ENCODE results near the gene ZFP92. TPM values are rescaled to one million over a fixed set of nuclear protein-coding genes. Genes with fewer than 3 reads are reported as not detected.

ZFP92 gene
- total RNA-seq, 1 experiment from 2014 or later = 0.16 TPM

DNA sequence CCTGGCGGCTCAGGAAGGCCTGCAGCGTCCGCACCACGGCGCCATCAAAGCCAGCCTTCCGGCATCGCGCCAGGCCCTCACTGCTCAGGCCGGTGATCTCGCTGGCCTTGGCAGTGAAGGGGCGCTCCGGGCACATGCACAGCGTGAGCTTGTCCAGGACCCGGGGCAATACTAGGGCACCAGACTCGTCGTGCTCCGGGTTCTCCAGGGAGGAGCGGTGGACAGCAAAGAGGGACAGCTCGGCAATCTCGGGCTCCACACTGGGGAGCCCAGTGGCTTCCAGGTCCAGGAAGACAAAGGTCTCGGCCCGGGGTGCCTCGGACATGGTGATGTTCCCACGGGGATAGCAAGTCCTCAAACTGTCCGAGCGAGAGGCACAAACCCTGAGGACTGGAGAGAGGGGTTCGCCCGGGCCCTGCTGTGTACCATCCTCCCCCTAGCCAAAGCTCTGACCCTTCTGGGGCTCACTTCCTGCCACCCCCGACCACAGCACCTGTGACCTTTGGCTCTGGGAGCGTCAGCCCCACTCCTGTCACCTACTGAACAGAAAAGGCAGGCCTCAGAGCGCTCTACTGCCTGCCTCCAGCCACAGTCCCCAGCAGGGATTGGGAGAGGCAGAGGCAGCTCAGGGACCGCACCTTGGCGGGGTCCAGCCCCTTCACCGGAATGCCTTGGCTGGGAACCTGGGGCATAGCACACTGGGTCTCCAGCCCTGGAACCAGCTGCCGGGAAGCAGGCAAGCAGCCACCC, 34.0 kb downstream of the ZFP92 start:
- no TSS peak for BruUV-seq (replicated peaks)
- ChIA-PET POLR2A (no interaction called here), CTCF (no interaction called here)
- no peak overlapping the region for H3K27ac Mint-ChIP-seq (ENCODE audit: unreplicated experiment)
- no peaks in the 10 kb centered on the region for H3K27me3 ChIP-seq (replicated peaks; ENCODE audit: control insufficient read depth, insufficient read depth, low read length)
- TF ChIP-seq, protein P1, sequence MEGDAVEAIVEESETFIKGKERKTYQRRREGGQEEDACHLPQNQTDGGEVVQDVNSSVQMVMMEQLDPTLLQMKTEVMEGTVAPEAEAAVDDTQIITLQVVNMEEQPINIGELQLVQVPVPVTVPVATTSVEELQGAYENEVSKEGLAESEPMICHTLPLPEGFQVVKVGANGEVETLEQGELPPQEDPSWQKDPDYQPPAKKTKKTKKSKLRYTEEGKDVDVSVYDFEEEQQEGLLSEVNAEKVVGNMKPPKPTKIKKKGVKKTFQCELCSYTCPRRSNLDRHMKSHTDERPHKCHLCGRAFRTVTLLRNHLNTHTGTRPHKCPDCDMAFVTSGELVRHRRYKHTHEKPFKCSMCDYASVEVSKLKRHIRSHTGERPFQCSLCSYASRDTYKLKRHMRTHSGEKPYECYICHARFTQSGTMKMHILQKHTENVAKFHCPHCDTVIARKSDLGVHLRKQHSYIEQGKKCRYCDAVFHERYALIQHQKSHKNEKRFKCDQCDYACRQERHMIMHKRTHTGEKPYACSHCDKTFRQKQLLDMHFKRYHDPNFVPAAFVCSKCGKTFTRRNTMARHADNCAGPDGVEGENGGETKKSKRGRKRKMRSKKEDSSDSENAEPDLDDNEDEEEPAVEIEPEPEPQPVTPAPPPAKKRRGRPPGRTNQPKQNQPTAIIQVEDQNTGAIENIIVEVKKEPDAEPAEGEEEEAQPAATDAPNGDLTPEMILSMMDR (IDR thresholded peaks at IDR 0.05; ENCODE audit: insufficient read depth in 1 of 2, low read depth in 1 of 2, low read length in 1 of 2, severe bottlenecking in 1 of 2, unreplicated experiment in 1 of 2) = no peak
- intact Hi-C loops (cut with micrococcal nuclease; ENCODE audit: unreplicated experiment) = no loop called here
- H3K4me1 ChIP-seq = no peaks in the 10 kb centered on the region
- no peak overlapping the region for H3K4me3 Mint-ChIP-seq (ENCODE audit: unreplicated experiment)
- H3K36me3 ChIP-seq (ENCODE audit: control insufficient read depth, insufficient read depth, low read length) = no peaks in the 10 kb centered on the region
- H3K27me3 Mint-ChIP-seq (ENCODE audit: insufficient read depth, unreplicated experiment) = no peaks in the 10 kb centered on the region
- H3K9me3 Mint-ChIP-seq (ENCODE audit: unreplicated experiment) = no peaks in the 10 kb centered on the region
- no peaks in the 10 kb centered on the region for H3K4me1 Mint-ChIP-seq (ENCODE audit: low read depth, unreplicated experiment)
- DNase-seq = no peak
- no peaks in the 10 kb centered on the region for H3K9me3 ChIP-seq
- H3K4me3 ChIP-seq (ENCODE audit: low read depth, low read length) = no peak overlapping the region
- peaks cover 11% of the 10 kb centered on the region for H3K36me3 Mint-ChIP-seq (ENCODE audit: insufficient read depth, unreplicated experiment)

DNA sequence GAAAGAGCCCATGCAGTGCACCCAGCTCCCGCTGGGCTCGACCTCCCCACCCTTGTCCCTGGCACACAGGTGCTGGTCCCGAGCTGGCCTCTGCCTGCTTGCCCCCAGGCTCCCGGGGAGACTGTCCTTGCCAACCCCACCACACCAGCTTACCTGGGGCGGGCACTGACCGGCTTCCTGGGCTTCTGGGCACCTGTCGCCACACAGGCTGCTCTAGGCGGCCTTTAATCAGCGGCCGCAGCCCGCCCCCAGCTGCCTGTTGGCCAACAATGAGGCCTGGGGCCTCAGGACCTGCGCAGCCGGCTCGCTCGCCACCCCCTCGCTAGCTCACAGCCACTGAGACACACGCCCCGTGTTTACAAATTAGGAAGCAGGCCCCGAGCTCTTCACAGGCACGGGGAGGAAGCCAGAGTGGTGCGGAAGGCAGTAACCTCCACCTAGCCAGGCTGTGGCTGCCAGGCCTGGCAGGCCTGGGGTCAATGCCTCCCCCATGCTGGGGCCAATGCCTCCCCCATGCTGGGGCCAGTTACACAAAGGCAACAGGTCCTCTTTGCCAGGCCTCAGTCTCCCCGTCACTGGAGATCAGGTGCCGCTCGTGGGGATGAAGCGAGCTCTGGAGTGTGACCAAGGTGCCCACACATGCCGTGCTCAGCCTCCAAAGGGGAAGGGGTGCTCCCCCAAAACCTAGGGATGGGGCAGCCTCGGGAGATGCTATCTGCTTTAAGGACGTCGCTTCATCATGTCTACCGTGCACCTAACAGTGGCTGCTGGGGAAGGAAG, 34.8 kb downstream of the ZFP92 start, which contains the start of gene TREX2:
TREX2 (minus strand) TSS at position 201 of the 780 bp plus-strand sequence. CDS start 626 bp downstream, outside the sequence.
- DNase-seq = no peak
- intact Hi-C loops (cut with micrococcal nuclease; ENCODE audit: unreplicated experiment) = no loop called here
- Mint-ChIP-seq H3K36me3 (ENCODE audit: insufficient read depth, unreplicated experiment) (peaks cover 15% of the 10 kb centered on the region), H3K4me3 (ENCODE audit: unreplicated experiment) (no peak within 1 kb of the TSS), H3K27ac (ENCODE audit: unreplicated experiment) (no peak within 1 kb of the TSS), H3K4me1 (ENCODE audit: low read depth, unreplicated experiment) (no peaks in the 10 kb centered on the region), H3K9me3 (ENCODE audit: unreplicated experiment) (no peaks in the 10 kb centered on the region), H3K27me3 (ENCODE audit: insufficient read depth, unreplicated experiment) (no peaks in the 10 kb centered on the region)
- no peaks in the 10 kb centered on the region for H3K36me3 ChIP-seq (ENCODE audit: control insufficient read depth, insufficient read depth, low read length)
- no peak within 1 kb of the TSS for H3K4me3 ChIP-seq (ENCODE audit: low read depth, low read length)
- CTCF ChIA-PET = no interaction called here
- H3K4me1 ChIP-seq = no peaks in the 10 kb centered on the region
- POLR2A ChIA-PET = no interaction called here
- BruUV-seq (replicated peaks) = no TSS peak
- TF ChIP-seq, protein P1 (IDR thresholded peaks at IDR 0.05; ENCODE audit: insufficient read depth in 1 of 2, low read depth in 1 of 2, low read length in 1 of 2, severe bottlenecking in 1 of 2, unreplicated experiment in 1 of 2) = no peak
- no peaks in the 10 kb centered on the region for H3K9me3 ChIP-seq
- H3K27me3 ChIP-seq (replicated peaks; ENCODE audit: control insufficient read depth, insufficient read depth, low read length) = no peaks in the 10 kb centered on the region

DNA sequence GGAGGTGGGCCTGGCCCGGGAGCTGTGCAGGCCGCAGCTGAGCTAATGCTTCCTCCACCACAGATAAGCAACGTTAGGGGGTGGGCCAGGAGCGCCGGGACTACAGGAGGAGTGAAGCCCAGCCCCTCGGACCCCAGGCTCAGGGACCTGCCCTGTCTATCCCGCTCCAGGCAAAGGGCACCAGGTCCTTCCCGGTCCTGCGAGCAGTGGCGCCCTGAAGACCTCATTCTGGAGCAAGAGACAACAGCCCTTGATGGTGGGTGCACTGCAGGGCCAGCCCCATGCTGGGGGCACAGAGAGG, 35.3 kb downstream of the ZFP92 start:
- no peaks in the 10 kb centered on the region for H3K4me1 Mint-ChIP-seq (ENCODE audit: low read depth, unreplicated experiment)
- no peaks in the 10 kb centered on the region for H3K27me3 Mint-ChIP-seq (ENCODE audit: insufficient read depth, unreplicated experiment)
- BruUV-seq (replicated peaks) = no TSS peak
- no peaks in the 10 kb centered on the region for H3K4me1 ChIP-seq
- ChIA-PET CTCF (no interaction called here), POLR2A (no interaction called here)
- H3K36me3 Mint-ChIP-seq (ENCODE audit: insufficient read depth, unreplicated experiment) = peaks cover 19% of the 10 kb centered on the region
- intact Hi-C loops (cut with micrococcal nuclease; ENCODE audit: unreplicated experiment) = no loop called here
- no peaks in the 10 kb centered on the region for H3K9me3 Mint-ChIP-seq (ENCODE audit: unreplicated experiment)
- H3K27ac Mint-ChIP-seq (ENCODE audit: unreplicated experiment) = no peak overlapping the region
- H3K27me3 ChIP-seq (replicated peaks; ENCODE audit: control insufficient read depth, insufficient read depth, low read length) = no peaks in the 10 kb centered on the region
- no peaks in the 10 kb centered on the region for H3K9me3 ChIP-seq
- H3K36me3 ChIP-seq (ENCODE audit: control insufficient read depth, insufficient read depth, low read length) = no peaks in the 10 kb centered on the region
- no peak for DNase-seq
- no peak overlapping the region for H3K4me3 ChIP-seq (ENCODE audit: low read depth, low read length)
- TF ChIP-seq, protein P1 (IDR thresholded peaks at IDR 0.05; ENCODE audit: insufficient read depth in 1 of 2, low read depth in 1 of 2, low read length in 1 of 2, severe bottlenecking in 1 of 2, unreplicated experiment in 1 of 2) = no peak
- H3K4me3 Mint-ChIP-seq (ENCODE audit: unreplicated experiment) = no peak overlapping the region

All from Caco-2 (cell line).